NOMO-1 treated with DMSO at 0.1 percent for 48 hours (cell line): ENCODE data around the gene EGR1.

Source experiments
- DNase-seq: peaks from one replicate; lab custom pipeline; 2025; ENCODE audit not compliant: unreplicated experiment; lab: John Stamatoyannopoulos, UW

Gene EGR1

GRCh38 chr5:138452720-138453119 lies 12.6 kb upstream of the EGR1 start:
- no peak for DNase-seq

GRCh38 chr5:138453590-138453989 lies 11.7 kb upstream of the EGR1 start:
- no peak for DNase-seq

GRCh38 chr5:138454121-138454520 lies 11.2 kb upstream of the EGR1 start:
- no peak for DNase-seq

DNA sequence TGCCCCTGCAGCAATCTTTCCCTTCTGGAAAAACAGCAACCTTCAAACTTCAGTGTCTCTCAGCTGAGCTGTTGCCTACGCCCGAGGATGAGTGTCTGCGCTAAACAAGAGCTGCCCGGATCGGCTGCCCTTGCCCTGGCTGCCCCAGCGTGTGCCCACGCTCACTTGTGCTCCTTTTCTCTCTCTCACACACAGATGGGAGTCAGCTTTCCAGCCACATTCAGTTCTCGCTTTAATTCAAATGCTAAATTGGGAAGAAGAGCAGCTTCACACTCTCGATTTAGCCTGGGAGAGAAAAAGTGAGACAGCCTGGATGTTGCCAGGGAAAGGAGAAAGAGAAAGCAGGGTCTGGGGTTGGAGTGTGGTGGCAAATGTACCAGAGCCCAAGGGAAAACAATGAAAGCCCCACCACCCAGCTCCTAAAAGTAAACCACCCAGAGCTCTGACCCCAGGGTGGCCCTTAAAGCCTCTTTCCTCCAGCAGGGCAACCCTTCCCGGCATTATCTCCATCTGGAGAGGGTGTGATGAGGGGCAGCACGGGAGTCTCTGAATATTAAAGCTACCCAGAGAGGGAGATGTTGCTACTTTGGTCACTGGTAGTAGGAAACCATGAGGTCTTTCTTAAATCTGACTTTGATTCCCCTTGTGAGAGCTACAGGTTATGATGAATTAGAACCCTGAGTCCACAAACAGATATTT lies 9.9 kb upstream of the EGR1 start:
- DNase-seq, result no peak

- DNase-seq, result no peak
Measured at GRCh38 chr5:138457531-138458275, 7.6 kb upstream of the EGR1 start.

DNA sequence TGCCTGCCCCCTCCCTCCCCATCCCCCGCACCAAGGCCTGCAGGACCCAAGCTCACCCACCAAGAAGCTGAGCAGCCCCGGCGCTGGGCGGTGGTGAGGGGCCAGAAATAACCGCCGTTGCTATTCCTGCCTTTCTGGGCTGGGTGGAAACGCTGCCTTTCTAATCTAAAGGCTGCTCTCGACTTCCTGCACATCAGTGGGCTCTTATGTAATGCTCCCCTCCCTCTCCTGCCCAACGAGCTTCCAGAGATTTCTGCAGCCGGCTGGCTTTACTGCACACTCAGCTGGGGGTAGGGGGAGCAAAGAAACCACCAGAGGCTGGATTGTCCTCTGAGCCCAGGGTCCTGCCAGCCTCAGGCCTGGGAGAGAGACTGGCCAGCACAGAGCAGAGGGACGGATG lies 6.9 kb upstream of the EGR1 start:
- no peak for DNase-seq

DNA sequence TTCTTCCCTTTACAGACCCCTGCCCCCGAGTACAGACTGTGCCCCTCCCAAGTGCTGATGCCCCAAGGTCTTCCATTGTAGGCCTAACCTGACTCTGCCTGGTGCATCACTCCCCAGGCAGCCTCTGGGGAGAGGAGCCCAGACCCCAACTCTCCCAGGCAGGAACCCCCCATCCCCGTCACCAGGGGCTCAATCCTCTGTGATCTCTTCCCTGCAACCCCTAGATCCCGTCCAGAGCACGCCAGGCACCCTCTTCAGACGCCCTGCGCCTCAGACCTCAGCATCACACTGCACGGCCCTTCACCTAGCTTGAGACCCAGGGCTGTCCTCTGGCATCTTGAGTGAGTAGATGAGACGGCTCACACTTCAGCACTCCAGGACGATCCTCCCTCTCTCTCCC lies 6.4 kb upstream of the EGR1 start:
- no peak for DNase-seq

DNA sequence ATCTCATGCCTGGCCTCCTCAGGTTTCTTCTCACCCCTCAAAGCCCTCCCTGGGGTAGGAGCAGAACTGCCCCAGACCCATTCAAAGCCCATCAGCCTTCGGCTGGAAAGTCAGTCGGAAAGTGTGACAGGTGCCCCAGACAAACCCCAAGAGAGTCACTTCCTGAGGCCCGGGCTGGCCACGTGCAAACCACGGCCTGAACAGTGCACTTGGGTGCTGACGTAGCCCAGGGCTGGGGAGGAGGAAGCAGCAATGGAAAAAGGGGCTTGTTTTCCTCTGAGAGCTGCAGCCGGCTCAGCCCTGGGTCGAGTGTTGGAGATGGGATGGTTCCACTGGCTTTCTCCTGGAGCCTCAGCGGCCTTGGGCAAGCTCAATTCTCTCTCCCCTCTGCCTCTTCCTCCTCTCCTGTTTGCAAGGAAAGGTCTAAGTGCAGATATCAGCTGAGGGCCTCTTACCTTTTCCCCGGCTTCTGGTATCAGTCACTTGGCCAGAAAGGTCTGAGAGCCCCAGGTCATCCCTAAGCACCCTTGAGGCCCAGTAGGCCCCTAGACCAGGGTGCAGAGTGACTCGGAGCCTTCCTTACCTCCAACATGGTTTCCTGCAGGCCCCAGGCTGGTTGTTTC lies 5.9 kb upstream of the EGR1 start:
- peak; percentile 48 for DNase-seq

GRCh38 chr5:138460032-138460693 lies 5.1 kb upstream of the EGR1 start:
- no peak for DNase-seq

GRCh38 chr5:138461343-138462125 lies 3.7 kb upstream of the EGR1 start:
- DNase-seq, result no peak

DNA sequence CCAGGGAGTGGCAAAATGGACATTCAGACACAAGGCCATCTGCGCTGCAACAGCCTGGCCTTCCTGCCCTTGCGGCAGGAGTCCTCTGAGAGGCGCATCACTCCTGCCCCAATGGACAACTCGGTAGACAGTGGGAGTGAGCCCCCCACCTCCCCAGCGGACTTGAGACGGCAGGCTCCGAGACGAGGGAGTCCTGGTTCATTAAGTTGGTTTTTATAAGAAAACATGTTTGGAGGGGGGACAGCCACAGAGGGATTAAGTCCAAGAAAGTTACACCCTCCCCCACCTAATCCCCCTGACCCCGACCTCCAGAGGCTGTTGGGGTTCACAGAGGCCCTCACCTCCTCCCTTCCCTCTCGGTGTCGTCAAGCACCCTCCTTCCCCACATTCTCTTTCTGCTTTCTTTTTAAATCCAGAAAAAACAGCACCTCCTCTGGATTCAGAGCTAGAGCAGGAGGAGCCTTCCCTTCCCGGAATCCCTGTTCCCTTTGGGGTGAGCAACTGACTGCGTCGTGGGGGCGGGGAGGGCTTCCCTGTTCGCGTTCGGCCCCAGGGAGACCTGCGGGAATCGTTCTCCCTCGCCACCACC lies 1.8 kb upstream of the EGR1 start:
- DNase-seq, result no peak

DNA sequence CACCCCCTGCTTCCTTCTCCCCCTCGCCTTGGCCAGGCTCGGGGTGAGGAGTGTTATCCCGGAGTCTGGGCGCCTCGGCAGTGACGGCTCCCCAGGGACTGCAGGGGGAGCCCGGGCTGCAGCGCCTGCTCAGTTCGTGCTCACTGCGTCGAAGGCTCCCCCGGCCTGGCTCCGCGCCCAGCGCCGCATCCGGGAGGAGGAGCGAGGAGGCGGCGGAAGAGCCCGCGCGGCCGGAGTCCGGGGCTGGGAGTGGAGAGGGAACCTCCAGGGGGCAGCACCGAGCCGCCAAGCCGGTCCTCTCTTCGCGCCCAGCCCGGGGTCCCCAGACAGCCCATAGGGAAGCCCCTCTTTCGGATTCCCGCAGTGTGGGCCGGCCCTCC lies 1.3 kb upstream of the EGR1 start:
- DNase-seq, result peak; percentile 92

- peak; percentile 97 for DNase-seq
Measured at GRCh38 chr5:138464388-138465260, 655 bp upstream of the EGR1 start.

- DNase-seq, result no peak
Measured at GRCh38 chr5:138466125-138466899, 1.0 kb downstream of the EGR1 start.

DNA sequence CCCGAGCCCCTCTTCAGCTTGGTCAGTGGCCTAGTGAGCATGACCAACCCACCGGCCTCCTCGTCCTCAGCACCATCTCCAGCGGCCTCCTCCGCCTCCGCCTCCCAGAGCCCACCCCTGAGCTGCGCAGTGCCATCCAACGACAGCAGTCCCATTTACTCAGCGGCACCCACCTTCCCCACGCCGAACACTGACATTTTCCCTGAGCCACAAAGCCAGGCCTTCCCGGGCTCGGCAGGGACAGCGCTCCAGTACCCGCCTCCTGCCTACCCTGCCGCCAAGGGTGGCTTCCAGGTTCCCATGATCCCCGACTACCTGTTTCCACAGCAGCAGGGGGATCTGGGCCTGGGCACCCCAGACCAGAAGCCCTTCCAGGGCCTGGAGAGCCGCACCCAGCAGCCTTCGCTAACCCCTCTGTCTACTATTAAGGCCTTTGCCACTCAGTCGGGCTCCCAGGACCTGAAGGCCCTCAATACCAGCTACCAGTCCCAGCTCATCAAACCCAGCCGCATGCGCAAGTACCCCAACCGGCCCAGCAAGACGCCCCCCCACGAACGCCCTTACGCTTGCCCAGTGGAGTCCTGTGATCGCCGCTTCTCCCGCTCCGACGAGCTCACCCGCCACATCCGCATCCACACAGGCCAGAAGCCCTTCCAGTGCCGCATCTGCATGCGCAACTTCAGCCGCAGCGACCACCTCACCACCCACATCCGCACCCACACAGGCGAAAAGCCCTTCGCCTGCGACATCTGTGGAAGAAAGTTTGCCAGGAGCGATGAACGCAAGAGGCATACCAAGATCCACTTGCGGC lies 1.8 kb downstream of the EGR1 start:
- no peak for DNase-seq

GRCh38 chr5:138467711-138468132 lies 2.4 kb downstream of the EGR1 start:
- no peak for DNase-seq

DNA sequence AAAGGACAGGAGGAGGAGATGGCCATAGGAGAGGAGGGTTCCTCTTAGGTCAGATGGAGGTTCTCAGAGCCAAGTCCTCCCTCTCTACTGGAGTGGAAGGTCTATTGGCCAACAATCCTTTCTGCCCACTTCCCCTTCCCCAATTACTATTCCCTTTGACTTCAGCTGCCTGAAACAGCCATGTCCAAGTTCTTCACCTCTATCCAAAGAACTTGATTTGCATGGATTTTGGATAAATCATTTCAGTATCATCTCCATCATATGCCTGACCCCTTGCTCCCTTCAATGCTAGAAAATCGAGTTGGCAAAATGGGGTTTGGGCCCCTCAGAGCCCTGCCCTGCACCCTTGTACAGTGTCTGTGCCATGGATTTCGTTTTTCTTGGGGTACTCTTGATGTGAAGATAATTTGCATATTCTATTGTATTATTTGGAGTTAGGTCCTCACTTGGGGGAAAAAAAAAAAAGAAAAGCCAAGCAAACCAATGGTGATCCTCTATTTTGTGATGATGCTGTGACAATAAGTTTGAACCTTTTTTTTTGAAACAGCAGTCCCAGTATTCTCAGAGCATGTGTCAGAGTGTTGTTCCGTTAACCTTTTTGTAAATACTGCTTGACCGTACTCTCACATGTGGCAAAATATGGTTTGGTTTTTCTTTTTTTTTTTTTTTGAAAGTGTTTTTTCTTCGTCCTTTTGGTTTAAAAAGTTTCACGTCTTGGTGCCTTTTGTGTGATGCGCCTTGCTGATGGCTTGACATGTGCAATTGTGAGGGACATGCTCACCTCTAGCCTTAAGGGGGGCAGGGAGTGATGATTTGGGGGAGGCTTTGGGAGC lies 3.1 kb downstream of the EGR1 start:
- DNase-seq, result peak; percentile 25
